A673 (cell line): ENCODE results near the gene FOXC1.

Source experiments
- EZH2 ChIP-seq: fragments of 200-600 bp; sonication (generic); IDR thresholded peaks from 2 replicates; pipeline ENCODE4 v1.6.1; 2017; ENCODE audit warnings: borderline replicate concordance, low read depth, mild to moderate bottlenecking, mixed read lengths, antibody characterized with exemption, low read length; ENCODE audit not compliant: poor library complexity, severe bottlenecking
- TF ChIP-seq, protein P1 (sequence below): fragments of 300-800, 200-600 bp; sonication (generic); conservative IDR thresholded peaks from 2 replicates; pipeline ENCODE4 v1.5.1; 2017; ENCODE audit warnings: low read depth, mild to moderate bottlenecking, antibody characterized with exemption, low read length, moderate library complexity, mixed read lengths

DNA sequence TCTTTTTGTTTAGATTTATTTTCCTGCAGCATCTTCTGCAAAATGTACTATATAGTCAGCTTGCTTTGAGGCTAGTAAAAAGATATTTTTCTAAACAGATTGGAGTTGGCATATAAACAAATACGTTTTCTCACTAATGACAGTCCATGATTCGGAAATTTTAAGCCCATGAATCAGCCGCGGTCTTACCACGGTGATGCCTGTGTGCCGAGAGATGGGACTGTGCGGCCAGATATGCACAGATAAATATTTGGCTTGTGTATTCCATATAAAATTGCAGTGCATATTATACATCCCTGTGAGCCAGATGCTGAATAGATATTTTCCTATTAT is 3.2 kb downstream of the FOXC1 start:
- TF ChIP-seq, protein P1, sequence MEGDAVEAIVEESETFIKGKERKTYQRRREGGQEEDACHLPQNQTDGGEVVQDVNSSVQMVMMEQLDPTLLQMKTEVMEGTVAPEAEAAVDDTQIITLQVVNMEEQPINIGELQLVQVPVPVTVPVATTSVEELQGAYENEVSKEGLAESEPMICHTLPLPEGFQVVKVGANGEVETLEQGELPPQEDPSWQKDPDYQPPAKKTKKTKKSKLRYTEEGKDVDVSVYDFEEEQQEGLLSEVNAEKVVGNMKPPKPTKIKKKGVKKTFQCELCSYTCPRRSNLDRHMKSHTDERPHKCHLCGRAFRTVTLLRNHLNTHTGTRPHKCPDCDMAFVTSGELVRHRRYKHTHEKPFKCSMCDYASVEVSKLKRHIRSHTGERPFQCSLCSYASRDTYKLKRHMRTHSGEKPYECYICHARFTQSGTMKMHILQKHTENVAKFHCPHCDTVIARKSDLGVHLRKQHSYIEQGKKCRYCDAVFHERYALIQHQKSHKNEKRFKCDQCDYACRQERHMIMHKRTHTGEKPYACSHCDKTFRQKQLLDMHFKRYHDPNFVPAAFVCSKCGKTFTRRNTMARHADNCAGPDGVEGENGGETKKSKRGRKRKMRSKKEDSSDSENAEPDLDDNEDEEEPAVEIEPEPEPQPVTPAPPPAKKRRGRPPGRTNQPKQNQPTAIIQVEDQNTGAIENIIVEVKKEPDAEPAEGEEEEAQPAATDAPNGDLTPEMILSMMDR = no peak
- no peak for TF ChIP-seq EZH2
